G401 (cell line): ENCODE measurements around the gene CRCP. TPM values are rescaled to one million over a fixed set of nuclear protein-coding genes. Genes with fewer than 3 reads are reported as not detected.
"Not testable (repeated sequence)": the region's sequence is repeated elsewhere in the genome, so short reads cannot be mapped to it uniquely, and the experiment has no call there.

Experiments used
- DNase-seq: peaks from one replicate; pipeline ENCODE4 v3.0.0-alpha.2; 2015; ENCODE audit warnings: low spot score
- in situ Hi-C: cut with HindIII; loops from 2 replicates; pipeline ENCODE4 v1.10.0; 2016; ENCODE audit warnings: low sequenced_read_pairs, mixed read lengths
- total RNA-seq: library from RNA; depleted of rRNA; stranded (reverse); fragments of >200 nt; shearing (Covaris generic); gene quantifications from 2 replicates; pipeline ENCODE4 v1.2.3, GENCODE V29; 2014

CRCP gene
- total RNA-seq, 1 experiment from 2014 or later: 58.0 TPM

DNA sequence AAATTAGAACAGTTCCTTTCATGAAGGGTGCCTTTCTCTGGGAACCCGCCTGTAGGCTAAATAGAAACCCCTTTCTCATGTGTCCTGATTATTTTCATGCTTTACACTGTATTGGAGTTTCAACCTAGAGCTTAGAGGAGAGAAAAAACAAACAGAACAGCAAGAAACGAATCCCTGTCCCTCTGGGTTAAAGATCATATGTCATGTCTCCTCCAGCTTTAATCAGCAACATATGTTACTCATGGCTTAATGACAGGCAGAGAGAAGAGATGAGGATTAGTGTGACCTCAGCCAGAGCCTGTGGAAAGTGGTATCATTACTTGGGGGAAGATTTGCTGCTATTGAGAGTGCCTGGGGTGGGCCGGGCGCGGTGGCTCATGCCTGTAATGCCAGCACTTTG is 32.1 kb downstream of the CRCP start:
- DNase-seq: no peak
- in situ Hi-C loops: no loop called here

- in situ Hi-C loops, DNase-seq: not testable (repeated sequence)
These were observed 33.0 kb downstream of the CRCP start for GRCh38 chr7:66147657-66148056.

DNA sequence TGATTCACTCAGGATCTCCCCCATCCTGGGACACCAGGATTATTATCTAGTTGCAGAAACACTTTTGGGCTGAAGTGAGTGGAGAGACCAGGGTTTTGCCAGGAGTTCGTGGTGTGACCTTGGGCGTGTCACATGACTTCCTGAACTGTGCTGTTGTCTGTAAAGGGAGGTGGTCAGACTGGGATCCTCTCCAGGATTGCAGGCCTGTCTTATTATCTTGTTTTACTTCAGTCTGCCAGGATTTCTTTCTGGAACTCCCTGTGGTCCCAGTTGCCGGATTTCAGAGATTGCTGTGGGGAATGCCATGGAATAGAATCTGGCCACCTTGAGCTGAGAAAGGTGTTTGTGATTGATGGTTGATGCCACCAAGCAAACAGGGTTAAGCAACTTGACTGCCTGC is 35.8 kb downstream of the CRCP start:
- peak; percentile 13 for DNase-seq
- in situ Hi-C loops: no loop called here

DNA sequence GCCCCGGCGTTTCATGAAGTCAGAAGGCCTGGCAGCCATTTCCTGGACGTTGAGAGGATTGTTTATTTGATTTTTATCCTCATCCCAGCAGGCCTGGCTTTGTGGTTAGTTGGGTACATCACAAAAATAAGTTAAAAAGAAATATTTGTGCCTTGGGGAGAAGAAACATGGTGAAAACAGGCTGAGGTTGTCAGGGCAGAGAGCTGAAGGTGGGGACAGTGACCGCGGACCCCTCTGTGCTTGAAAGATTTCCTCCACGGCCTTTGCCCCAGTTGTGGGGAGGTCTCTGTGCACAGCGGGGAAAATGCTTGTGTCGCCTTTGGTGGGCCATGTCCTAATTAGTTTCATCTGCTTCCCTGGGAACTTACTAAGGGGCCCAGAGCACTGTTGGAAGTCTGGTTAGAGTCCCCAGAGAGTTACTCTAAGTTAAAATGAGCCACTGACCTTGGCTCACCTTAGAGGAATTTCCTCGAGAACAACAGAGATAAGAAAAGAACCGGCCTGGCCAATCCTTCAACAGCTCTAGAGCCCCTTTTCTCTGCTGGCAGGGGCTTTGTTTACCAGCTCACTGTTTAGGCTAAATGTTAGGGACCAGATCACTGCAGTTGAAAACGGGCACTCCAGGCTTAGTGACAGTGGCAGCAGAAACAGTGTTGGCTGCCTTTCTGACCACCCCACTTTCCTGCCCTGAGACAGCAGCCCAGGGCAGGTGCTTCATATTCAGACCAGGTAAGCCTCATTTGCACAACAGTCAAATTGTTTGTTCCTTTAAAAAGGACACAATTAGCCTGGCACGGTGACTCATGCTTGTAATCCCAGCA is 37.9 kb downstream of the CRCP start:
- DNase-seq: no peak
- in situ Hi-C loops: no loop called here

DNA sequence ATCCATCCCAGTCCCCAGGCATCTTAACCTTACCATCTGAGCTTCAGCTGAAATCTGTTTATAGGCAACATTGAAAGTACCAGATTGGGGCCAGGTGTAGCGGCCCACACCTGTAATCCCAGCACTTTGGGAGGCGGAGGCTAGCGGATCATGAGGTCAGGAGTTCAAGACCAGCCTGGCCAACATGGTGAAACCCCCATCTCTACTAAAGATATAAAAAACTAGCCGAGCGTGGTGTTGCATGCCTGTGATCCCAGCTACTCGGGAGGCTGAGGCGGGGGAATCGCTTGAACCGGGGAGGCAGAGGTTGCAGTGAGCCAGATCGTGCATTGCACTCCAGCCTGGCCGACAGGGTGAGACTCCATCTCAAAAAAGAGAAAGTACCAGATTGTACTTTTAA is 39.0 kb downstream of the CRCP start:
- in situ Hi-C loops: no loop called here

DNA sequence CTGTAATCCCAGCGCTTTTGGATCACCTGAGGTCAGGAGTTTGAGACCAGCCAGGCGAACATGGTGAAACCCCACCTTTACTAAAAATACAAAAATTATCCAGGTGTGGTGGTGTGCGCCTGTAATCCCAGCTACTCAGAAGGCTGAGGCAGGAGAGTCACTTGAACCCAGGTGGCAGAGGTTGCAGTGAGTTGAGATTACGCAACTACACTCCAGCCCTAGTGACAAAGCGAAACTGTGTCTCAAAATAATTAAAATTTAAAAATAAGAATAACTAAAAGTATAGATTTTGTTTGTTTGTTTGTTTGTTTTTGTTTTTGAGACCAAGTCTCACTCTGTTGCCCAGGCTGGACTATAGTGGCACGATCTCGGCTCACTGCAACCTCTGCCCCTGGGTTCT is 41.4 kb downstream of the CRCP start:
- in situ Hi-C loops, DNase-seq: not testable (repeated sequence)

More for the DNA sequence above, 39.0 kb downstream of the CRCP start:
- no peak for DNase-seq

DNA sequence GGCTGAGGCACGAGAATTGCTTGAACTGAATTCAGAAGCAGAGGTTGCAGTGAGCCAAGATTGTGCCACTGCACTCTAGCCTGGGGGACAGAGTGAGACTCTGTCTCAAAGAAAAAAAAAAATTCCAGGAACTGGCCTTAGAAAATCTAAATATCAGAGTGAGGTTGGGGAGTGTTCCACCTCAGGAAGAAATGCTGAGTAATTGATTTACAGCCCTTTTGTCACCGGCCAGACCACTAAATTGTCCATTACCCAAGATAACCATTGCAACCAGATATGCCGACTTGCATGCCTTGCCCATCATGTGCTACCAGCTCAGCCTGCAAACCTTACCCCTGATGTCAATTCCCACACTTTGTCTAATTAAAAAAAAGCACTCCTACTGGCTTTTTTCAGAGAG is 42.4 kb downstream of the CRCP start:
- in situ Hi-C loops: no loop called here
- no peak for DNase-seq

DNA sequence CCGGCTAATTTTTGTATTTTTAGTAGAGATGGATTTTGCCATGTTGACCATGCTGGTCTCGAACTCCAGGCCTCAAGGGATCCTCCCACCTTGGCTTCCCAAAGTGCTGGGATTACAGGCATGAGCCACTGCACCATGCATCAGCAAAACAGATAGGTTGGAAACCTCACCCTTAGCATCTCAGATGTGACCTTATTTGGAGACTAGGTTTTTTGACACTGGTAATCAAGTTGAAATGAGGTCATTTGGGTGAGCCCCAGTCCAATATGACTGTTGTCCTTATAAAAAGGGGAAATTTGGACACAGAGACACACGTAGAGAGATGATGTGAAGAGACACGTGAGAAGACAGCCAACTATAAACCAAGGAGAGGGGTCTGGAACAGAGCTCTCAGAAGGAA is 48.0 kb downstream of the CRCP start:
- in situ Hi-C loops: no loop called here
- DNase-seq: no peak

DNA sequence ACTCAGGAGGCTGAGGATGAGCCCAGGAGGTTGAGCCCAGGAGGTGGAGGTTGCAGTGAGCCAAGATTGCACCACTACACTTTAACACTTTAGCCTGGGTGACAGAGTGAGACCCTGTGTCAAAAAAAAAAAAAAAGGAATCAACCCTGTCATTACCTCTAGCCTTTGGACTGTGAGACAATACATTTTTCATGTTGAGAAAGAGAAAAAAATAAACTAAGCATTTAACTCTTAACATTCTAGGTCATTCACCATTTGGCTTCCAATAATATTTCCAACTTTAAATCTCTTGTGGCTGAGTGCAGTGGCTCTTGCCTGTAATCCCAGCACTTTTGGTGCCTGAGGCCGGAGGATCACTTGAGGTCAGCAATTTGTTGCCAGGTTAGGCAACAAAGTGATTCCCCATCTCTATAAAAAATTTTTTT is 48.6 kb downstream of the CRCP start:
- no peak for DNase-seq
- in situ Hi-C loops: no loop called here

DNA sequence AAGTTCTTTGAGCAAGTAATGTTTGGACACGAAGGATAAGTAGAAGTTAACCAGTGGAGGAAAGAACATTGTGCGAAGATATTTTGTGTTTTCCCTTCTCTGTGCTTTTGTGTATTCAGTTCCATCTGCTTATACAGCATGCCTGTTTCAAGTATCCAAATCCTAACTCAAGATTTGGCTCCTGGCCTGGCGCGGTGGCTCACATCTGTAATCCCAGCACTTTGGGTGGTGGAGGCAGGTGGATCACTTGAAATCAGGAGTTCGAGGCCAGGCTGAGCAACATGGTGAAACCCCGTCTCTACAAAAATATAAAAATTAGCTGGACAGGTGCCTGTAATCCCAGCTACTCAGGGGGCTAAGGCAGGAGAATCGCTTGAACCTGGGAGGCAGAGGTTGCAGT is 49.7 kb downstream of the CRCP start:
- DNase-seq: no peak
- in situ Hi-C loops: no loop called here

GRCh38 chr7:66167773-66168387 is 53.2 kb downstream of the CRCP start:
- DNase-seq: no peak
- in situ Hi-C loops: no loop called here

- in situ Hi-C loops: no loop called here
- DNase-seq: no peak
These were observed 55.0 kb downstream of the CRCP start for GRCh38 chr7:66169616-66170015.

DNA sequence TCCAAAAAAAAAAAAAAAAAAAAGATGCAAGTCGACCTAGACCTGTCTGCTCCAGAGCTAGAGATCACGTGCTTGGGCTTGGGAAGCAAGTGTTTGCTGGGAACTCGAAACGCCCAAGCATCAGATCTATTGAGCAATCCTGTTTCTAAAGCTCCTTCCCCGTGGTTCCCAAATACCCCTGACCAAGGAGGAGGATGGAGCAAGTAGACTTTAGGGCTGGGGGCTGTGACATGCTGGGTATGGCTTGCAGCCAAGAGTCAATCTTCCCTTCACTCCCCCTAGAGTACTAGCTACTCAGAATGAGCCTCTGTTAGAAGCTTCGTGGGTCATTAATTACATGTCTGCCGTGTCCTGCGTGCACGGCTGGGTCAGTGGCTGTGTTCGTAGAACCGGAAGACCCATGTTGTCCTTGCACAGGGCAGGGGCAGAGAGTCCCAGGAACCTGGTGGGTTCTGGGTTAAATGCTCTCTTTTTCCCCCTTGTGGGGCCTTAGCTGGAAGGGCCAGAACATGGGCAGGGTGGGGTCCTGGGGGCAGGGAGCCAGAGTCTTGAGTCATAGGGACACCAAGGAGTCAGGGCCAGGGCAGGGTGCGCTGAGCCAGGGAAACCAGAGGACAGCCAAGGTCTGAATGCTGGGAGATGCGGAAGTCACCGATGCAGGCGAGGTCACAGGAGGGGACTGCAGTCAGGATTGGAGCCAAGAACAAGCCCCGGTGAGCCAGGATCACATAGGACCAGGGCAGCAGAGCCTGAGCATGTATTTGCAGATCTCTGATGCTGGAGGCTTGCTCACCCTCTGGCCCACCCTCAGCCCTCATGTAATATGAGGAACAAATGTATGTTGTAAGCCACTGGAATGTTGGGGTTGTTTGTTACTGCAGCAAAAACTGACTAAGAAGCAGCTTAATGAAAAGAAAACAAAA is 55.9 kb downstream of the CRCP start:
- in situ Hi-C loops: no loop called here

DNA sequence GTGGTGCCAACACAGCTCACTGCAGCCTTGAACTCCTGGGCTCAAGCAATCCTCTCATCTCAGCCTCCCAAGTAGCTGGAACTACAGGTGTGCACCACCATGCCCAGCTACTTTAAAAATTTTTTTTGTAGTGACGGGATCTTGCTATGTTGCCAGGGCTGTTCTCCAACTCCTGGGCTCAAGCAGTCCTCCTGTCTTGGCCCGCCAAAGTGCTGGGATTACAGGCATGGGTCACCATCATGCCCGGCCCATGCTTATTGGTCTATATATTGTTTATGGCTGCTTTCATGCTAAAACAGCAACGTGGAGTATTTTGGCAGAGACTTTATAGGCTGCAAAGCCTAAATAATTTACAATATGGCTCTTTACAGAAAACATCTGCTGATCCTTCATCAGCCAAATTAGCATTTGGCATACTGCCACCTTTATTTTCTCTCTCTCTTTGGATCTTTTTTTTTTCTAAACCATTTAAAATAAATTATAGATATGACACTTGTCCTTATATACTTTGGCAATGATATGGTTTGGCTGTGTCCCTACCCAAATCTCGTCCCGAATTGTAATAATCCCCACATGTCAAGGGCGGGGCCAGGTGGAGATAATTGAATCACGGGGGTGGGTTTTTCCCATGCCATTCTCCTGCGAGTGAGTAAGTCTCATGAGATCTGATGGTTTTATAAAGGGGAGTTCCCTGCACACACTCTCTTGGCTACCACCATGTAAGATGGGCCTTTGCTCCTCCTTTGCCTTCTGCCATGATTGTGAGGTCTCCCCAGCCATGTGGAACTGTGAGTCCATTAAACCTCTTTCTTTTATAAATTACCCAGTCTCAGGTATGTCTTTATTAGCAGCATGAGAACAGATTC is 58.1 kb downstream of the CRCP start:
- DNase-seq, in situ Hi-C loops: not testable (repeated sequence)

More for the DNA sequence above, 55.9 kb downstream of the CRCP start:
- no peak for DNase-seq

GRCh38 chr7:66173856-66174255 is 59.2 kb downstream of the CRCP start:
- DNase-seq: no peak
- in situ Hi-C loops: no loop called here

- DNase-seq, in situ Hi-C loops: not testable (repeated sequence)
These were observed 60.4 kb downstream of the CRCP start for GRCh38 chr7:66175006-66175405.

DNA sequence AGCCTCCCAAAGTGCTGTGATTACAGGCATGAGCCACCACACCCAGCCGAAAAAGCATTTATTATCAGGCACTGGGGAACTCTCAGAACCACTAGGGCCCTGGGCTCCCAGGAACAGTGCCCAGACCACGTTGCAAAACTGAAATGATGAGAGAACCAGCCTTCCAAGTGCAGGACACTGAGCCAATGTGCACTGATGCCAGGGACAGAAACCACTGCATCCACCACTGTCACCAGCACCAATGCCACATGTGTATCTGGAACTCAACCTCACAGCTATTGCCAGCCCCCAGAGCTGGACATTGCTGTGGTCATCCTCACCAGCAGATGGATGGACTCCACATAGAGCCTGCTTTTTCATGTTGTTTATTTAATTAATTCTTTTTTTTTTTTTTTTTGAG is 62.3 kb downstream of the CRCP start:
- no peak for DNase-seq
- in situ Hi-C loops: no loop called here

DNA sequence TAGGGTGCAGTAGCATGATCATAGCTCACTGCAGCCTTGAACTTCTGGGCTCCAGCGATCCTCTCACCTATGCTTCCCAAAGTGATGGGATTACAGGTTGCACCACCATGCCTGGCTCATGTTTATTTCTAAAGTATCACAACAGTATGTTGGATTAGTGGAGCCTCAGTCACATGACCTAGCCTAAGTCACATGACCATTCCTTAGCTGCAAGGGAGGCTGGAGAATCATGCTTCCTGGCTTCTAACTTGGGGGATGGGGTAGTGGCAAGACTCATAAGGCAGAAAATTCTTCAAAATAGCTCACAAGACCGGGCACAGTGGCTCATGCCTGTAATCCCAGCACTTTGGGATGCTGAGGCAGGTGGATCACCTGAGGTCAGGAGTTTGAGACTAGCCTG is 63.6 kb downstream of the CRCP start:
- no peak for DNase-seq
- in situ Hi-C loops: no loop called here

DNA sequence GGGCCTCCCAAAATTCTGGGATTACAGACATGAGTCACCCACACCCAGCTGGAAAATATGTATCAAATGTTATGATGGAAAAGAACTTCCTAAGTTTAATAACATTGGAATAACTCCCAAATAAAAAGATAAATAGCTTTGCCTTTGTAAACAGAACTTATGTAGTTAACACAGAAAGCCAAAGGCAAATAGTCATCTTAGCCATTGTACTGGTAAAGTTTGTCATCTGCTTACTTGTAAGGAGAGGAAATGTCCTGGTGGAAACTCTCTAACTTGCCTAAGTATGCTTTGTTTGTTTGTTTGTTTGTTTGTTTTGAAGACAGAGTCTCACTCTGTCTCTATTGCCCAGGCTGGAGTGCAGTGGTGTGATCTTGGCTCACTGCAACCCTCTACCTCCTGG is 66.7 kb downstream of the CRCP start:
- DNase-seq: no peak
- in situ Hi-C loops: no loop called here
